Gastrocnemius medialis (tissue), 4 donors: ENCODE measurements around the gene PPP2R2C.

Experiments used
- POLR2A ChIP-seq, 2 donors: fragments of 450-650 bp; IDR thresholded peaks; one replicate each; pipeline ENCODE4 v1.6.1; 2017; ENCODE audit warnings: antibody characterized with exemption in 2 of 2, mild to moderate bottlenecking in 2 of 2, moderate library complexity in 2 of 2
- TF ChIP-seq, protein P1 (sequence below), 5 experiments: fragments of 450-650 bp in 3 of 5; fragments of 200-600 bp in 2 of 5; sonication (generic) in 2 of 5; IDR thresholded peaks in 4 of 5; conservative IDR thresholded peaks in 1 of 5; 1 replicate in 4 of 5; 2 replicates in 1 of 5; pipeline ENCODE4 v1.5.1; 2016 to 2019; ENCODE audit warnings: antibody characterized with exemption in 5 of 5, mild to moderate bottlenecking in 3 of 5, moderate library complexity in 3 of 5

GRCh38 chr4:6275351-6275750 lies 197.1 kb downstream of the PPP2R2C start:
- TF ChIP-seq, protein P1, sequence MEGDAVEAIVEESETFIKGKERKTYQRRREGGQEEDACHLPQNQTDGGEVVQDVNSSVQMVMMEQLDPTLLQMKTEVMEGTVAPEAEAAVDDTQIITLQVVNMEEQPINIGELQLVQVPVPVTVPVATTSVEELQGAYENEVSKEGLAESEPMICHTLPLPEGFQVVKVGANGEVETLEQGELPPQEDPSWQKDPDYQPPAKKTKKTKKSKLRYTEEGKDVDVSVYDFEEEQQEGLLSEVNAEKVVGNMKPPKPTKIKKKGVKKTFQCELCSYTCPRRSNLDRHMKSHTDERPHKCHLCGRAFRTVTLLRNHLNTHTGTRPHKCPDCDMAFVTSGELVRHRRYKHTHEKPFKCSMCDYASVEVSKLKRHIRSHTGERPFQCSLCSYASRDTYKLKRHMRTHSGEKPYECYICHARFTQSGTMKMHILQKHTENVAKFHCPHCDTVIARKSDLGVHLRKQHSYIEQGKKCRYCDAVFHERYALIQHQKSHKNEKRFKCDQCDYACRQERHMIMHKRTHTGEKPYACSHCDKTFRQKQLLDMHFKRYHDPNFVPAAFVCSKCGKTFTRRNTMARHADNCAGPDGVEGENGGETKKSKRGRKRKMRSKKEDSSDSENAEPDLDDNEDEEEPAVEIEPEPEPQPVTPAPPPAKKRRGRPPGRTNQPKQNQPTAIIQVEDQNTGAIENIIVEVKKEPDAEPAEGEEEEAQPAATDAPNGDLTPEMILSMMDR (IDR thresholded peaks at IDR 0.05 in 4 of 5, conservative IDR thresholded peaks at IDR 0.05 in 1 of 5), result no peak
- TF ChIP-seq POLR2A (IDR thresholded peaks at IDR 0.05), result no peak
